ENCODE measurements around the gene OR10H1.

- TF ChIP-seq POLR2A (IDR thresholded peaks at IDR 0.05), result no peak
- TF ChIP-seq CTCF (IDR thresholded peaks at IDR 0.05), result no peak
Measured at GRCh38 chr19:15846923-15847322, 31.5 kb upstream of the OR10H1 start.

Data from right lobe of liver (tissue), 4 donors.